CMK (cell line): Measurements from ENCODE around the gene PPIL1.

Experiments
- DNase-seq: peaks from one replicate; pipeline ENCODE4 v3.0.0-alpha.2; 2010; ENCODE audit warnings: low read depth

Gene PPIL1

DNA sequence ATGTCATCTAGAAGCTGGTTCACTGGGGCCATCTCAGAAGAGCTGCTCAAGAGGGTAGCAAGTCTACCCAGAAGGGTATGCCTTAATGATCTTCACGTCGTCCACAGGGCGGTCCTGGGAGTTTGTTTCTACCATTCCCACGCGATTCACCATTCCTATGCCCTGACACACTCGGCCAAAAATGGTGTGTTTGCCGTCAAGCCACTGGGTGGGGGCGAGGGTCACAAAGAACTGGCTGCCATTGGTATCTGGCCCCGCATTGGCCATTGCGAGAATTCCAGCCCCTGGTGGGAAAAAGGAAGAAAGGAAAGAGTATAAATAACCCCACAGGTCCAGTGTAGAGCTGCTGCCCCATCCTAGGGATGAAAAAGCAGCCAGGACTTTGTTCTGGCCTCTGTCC is 18.9 kb downstream of the PPIL1 start:
- DNase-seq, result no peak

DNA sequence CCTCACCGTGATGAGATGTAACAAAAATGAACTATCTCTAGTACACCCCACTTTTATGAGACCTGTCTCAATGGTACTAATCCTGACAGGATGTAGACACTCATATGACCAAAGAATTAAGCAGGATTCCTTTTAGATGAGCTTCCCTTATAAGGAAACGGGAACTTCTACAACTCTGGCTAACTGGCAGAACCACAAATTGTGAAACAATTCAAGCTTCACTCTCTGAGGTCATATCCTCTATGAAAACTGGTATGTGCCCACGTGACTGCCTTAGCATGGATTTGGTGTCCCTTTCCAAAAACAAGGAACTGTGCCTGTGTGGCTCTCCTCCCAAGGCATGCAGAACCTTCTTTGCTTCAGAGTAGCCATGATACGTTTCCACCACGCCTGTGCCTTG is 21.3 kb downstream of the PPIL1 start:
- DNase-seq, result no peak

DNA sequence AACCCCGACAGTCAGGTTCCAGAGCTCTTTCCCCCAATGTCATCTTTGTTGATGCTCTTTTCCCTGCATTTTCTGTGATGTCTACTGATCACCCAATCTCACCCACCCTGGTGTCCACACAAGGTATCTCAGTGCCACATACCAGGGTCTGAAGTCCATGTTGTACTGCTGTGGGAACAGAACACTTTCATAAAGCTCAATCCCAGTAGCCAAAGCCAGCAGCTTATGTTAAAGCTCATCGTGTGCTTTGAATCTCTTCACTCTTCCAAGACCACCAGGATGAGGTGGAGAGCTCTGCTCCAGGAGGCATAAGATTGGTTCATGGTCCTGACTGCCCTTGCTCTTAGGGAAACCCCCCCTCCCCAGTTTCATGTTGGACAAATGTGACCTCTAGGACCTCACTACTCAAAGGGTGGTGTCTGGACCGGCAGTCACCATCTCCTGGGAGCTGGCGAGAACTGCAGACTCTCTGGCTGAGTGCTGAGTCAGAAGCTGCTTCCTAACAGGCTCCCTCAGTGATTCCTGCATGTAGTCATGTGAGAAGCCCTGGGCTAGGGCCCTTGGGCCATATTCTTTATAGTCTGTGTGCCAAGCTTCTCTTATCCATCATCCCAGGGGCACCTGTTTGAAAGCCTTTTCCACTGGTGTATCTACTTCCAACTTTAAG is 22.0 kb downstream of the PPIL1 start:
- no peak for DNase-seq

DNA sequence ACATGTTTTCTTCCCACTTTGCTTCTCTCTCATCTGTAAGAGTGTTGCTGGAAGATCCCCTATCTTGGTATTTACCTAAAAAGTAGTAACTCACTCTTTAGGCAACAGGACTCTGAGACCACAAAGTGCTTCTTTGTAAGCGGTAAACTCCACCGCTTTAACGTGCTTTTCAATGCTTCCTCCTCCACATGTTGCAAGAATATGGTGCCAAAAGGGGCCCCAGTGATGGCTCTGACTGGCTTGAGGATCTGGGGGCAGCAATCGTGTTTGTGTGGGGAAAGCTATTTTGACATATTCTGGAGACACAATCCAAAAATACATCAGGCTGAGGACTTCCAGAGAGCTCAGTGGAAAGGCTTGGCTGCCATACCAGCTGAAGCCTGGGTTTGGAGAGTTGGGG is 23.0 kb downstream of the PPIL1 start:
- no peak for DNase-seq

DNA sequence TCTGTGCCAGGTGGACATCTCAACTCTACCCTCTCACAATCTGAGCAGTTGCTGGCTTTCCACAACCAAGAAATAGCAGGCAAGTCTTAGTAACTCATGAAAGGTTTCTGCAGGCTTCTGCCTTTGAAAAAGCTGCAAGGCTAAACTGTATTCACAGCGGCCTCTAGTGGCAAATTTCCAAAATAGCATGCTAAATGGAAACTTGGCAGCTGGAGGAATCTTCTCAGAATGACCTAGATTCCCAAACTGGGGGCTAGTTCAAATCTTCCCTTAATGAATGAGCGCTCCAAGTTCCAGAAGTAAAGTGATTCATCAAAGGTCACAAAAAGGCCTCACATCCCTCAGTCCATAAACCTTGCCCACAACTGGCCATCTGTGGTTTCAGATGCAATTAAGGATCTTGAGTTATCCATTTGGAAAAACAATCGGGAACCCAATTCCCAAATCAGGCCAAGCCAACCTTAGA is 23.4 kb downstream of the PPIL1 start:
- DNase-seq, result peak; percentile 32

DNA sequence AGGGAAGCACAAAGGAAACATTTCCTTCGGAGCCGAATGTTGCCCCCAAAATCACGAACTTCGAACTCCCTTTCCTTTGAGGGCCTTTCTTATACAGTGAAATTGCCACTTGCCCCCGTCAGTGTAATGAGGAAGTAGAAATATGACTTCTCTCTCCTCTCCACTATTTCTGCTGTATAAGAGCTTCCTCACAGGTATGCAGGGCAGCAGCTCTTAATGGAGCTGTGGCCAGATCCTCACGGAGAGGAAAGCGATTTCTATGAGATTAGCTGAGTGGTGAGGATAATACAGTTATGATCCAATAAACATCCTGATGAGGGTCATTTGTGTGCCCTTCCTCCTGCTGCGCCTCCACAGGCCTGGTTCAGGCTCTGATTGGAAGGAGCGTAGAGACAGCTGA is 24.6 kb downstream of the PPIL1 start:
- no peak for DNase-seq

DNA sequence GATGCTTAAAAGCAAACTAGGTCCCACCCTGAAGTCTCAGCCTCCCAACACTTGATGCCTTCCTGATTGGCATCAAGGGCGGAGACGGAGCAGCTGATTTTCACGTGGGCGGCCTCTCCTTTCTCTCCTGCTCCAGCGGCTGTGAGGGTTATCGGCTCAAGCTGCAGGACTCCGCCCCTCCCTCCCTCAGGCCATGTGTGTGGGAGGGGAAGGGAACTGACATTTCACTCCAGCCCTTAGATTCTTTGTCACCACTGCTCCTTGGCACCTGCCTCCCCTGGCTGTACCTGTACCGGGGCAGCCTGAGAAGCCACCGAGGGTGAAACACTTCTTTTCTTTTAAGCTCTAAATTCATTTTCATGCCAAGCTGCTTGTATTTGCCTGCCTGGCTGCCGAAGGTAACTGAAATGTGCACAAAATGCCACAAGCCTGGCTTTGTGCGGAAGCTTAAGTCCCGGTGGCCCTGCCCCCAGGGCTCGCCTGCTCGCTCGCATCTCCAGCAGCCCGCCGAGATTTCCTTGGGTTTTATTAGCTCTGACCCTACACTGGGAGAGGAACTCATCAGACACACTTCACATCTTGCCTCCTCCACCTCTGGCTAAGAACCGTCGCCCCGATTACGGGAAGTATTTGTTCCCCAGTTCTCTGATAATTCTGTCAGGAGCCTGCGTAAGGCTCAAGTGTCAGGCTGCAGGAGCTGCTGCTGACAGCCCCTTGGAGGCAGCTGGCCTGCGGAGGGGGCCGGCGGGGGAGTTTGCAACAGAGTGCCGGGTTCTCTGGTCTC is 25.8 kb downstream of the PPIL1 start:
- DNase-seq, result peak; percentile 24

DNA sequence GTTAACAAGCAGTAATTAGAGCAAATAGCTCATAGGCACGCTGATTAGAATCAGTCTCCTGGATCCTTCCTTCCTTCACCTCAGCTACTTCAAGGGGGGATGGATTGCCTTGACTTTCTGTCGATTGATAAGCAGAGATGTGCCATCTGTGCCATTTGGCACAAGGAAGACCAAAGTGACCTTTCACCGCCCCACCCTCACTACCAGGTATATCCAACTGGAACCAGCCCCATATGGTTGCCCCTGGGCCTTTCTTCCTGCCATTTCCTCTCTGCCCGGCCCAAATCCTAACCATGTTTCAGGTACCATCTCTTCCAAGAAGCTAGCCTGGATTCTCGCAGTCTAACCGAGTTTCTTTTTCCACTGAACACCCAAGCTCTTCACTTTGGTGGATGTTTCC is 26.6 kb downstream of the PPIL1 start:
- DNase-seq, result no peak

DNA sequence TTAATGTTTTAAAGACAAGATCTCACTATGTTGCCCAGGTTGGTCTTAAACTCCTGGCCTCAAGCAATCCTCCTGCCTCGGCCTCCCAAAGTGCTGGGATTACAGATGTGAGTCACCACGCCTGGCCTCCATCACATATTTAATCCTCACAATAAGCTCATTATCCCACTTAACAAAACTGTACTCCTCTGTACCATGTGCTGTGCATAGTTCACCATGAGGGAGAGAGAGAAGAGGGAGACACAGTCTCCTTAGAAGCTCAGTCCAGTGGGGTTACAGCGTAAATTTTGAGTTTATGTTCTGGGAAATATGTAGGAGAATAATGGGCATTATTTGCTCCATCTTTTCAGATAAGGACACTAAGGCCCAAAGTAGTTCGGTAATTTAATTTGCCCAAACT is 27.5 kb downstream of the PPIL1 start:
- DNase-seq, result no peak

DNA sequence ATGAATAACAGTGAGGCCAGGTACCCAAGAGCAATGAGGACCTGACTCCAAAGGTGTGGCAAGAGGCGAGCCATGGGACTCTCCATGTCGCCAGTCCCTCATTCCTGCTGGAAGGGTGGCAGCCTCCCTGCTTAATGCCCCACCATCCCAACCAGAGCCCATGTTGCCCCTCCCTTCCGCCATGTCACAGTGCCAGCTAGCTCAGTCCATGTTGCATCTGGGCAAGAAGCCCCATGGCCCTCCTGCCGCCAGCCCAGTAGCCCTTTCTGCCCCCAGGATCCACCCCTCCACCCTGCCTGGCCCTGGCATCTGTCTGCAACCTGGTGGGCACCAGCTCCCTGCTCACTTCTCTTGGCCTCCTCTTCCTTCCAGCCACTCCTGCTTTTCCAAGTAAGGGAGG is 29.4 kb downstream of the PPIL1 start:
- no peak for DNase-seq

DNA sequence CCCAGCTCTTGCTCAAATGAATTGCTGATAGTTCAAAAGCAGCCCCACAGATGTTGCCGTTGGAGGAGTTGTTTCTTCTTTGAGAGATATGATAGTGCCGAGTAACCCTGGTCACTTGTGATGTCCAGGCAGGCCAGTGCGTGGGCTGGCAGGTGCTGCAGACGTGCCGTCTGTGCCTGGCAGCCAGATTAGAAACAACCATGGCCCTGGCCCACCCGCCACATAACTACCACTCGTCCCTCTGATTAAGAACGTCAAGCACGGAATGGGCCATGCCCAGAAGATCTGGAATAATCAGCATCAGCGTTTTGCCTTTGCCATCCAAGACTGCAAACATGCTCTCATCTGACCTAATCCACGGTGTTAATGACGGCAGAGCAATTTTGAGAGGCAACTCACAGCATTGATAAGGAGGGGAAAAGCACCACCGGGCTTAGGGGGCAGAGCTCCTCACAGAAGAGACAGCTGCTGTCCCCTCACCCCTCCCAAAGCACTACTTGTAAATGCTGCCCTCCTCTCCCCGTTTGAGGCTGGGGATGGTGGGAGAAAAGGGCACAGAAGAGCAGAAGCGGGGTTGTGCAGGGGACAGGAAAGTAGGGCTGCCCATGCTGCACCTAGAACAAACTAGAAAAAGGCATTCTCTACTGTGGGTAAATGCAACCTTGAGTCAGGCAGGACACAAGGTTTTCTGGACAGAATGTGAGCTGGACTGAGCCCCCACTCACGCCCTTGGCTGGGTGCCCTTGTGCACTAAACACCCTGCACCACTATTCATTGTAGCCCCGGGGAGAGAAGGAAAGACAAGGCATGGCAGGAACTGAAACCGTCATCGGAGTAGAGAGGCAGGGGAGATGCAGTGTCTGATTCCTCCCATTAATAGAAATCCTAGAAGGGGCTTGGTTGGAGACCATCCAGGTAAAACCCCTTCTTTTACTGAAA is 30.1 kb downstream of the PPIL1 start:
- DNase-seq, result no peak

DNA sequence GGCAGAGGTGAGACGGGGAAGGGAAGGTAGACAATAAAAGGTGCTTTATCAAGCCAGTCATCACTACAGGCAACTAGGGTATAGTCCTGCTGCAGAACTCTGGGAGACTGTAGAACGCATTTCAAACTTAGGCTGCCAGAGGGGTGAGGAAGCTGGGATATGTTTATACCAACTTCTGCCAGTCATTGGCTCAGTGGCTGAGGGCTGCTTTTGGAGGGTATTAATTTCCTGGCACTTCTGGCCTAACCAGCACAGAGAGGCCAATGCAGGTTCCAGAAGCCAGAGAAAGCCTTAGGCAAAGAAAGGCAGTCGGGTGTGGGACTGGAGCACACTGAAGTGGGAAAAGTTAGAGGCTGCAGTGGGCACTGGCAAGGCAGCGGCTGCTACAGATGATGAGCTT is 31.4 kb downstream of the PPIL1 start:
- DNase-seq, result no peak

DNA sequence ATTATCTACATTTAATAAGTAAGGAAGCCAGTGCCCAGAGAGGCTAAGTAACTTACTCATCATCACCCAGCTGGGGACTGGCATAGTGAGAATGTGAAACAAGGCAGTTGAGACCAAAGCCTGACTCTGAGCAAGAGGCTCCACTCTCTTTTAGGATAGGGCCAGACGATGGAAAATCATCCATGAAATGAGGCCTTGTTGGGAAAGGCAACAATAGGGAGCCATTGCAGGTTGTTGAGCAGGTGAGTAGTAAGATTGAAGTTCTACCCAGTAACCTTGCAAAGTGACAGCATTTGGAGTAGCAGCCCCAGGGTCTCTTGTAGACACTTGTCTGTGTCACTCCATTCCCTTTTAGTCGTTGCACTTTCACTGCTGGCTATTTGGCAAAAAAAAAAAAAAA is 32.8 kb downstream of the PPIL1 start:
- DNase-seq, result no peak

DNA sequence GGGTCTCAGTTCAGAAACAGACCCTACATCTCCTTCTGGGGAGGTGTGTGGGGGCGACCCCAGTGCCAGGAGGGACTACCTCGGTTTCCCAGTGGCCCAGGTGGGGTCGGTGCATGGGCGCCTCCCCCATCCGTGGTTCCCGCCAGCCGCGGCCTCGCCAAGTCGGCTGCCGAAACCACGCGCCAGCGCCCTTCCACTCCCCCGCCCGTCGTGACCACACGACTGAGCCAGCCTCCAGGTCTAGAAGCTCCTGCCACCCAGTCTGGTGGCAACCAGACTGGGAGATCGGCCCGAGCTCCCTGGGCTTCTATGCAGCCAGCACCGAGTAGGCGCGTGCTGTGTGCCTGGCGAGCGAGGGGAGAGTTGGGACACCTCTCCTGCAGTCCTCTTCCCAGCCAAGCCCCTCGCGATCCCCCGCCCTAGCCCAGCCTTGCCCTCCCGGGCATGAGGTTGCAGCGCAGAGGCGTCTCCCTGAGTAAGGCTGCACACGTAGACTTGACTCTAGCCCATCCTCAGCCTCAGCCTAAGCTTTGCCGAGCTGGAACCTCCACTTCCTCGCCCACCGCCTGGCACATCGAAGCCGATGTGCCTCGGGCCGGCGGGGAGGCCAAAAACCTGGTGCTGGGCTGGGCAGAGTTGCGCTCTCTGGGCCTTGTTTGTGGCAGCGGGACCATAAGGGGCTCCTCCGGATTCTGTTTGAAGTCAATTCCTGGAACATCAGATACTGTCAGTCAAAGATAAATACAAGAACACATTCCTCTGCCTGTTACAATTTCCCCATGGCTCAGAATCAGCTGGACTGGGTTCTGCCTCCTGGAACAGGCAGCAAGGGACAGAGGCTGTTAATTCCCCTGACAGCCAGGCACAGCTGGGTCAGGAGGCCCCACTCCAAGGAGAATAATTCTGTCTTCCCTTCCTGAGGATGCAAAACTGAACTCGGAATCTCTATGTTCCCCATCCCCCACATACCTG is 33.9 kb downstream of the PPIL1 start:
- DNase-seq, result no peak

DNA sequence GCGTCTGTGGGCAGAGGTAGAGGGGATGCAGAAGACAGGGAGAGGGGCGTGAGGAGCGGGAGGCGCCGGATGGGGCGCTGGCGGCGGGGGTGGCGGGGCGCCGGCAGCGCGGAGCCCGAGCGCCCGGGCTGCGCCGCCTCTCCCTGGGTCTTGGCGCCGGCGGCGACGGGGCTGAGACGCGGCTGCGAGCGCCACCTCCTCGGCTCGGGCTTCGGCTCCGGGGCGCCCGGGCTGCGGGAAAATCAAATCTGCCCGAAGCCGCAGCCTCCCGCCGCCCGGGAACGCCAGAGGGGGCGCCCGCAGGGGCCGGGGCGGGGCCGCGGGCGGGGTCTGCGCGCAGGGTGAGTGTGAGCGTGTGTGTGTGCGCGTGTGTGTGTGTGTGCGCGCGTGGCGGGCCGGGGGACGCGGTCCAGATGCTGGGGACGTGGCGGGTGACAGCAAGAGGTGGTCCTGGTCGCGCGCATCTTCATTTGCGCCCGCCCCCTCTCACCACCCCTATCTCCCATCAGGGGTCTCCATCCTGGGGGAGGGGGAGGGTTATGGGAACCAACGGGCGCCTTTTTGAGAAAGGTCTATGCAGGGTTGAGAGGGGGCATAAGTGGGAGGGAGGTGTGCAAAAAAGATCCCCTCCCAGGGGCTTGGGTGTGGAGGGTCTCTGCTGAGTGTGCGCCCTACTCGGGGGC is 34.7 kb downstream of the PPIL1 start:
- DNase-seq, result no peak

DNA sequence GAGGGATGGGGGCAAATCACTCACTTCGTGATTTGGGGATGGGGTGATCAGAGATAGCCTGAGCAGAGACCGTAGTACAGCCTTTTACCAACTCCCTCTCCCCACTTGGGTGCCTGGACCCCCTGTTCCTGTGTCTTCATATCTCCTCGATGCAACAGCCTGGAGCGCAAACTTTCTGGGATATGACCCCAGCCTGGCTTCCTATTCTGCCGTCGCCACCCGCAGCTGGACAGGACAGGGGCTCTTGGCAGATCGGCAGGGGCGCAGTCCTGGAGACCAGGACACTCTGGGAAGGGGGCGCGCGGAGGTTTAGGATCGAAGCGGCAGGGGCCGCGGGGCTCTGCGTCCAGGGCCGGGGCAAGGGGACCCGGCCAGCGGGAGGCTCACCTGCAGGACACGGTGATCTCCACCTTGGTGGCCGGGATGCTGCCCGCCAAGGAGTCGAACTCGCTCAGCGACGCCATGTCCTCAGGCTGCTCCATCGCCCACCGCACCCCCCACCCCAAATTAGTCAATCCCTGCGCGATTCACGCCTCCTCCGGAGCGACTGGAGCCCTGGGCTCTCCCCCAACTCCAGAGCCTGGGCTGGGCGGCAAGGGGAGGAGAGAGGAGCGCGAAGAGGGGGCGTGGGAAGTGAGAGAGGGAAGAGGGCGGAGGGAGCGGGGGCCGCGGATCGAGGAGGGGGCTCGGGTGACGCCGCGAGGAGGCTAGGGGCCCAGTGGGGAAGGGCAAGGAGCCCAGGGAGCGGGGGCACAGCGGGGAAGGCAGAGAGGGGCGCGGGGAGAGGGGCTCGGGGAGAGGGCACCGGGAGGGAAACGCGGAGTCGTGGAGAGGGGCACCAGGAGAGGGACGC is 35.5 kb downstream of the PPIL1 start, which contains the start of gene CPNE5:
CPNE5 (minus strand) TSS at position 549 of the 853 bp plus-strand sequence; CDS start at position 482, 67 bp downstream.
- DNase-seq, result no peak

DNA sequence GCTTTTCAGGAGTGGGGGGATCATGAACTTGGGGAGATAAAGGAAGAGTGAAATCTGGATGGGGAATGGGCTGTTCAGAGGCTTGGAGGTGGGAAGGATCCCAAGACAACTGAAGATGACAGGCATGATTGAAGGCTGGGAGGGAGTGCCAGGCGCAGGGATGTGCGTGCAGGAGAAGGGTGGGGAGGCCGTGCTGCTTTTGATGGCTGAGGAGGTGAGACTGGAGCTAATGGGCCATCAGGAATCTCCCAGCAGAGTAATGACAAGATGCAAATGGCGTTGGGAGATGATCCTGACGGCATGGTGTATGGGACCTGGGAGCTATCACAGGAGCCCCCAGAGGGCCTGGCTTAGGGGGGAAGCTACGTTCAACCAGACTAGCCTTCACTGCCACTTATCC is 36.9 kb downstream of the PPIL1 start:
- DNase-seq, result no peak

DNA sequence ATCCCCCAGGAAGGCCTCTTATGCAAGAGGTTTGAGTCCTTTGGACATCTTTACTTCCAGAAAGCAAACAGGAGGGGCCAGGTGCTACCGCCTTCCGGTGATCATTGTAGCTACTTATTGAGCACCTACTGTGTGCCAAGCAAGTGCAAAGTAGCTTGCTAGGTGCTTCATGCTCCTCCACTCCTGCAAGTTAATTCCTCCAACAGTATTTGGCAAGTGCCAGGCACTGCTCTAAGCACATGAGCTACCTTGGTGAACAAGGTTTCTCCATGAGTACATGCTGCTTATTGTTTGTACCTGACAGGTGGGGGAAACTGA is 37.6 kb downstream of the PPIL1 start:
- DNase-seq, result no peak

DNA sequence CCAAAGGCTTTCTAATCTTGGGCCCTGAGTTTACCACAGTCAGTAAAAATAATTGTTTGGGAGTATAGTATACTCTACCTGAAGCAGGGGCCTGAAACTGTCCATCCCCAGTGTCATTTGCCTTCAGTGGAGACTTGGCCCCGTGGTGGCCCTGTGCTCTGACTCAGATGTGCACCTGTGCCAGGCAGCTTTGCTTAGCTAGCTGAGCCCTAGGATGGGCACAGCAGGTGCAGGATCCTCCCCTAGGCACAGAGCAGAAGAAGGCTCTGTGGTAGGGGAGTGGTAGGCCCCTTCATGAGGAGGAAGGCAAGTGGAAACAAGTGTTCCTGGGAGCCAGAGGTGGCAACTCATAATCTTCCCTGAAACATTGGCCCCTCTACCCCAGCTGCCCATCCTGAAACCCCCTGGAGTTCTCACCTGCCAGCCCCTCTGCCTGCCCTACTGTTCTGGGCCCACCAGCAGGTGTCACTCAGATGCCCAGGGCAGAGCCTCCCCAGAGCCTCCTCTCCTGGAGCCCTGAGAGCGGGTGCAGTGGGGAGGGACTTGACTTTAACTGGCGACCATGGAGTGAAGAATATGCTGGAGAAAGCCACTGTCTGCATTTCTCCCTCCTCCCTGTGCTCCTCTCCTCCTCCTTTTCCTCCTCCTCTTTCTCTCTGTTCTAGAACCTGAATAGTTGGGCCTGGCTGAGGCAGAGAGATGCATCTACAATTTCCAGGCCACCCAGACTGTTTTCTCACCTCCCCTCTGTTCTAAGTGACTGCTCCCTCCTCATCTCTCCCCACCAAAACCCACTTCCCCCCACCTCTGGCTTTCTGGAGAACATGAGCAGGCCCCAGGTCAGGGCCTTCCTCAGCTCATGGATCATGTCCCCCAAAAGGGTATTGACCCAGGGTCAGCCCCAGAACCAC is 38.2 kb downstream of the PPIL1 start:
- no peak for DNase-seq
